Neural crest cell (in vitro differentiated cells): ENCODE results near the gene AHNAK. TPM values are rescaled to one million over a fixed set of nuclear protein-coding genes. Genes with fewer than 3 reads are reported as not detected.
A peak's percentile ranks its signal among the peaks of the same experiment; 100 is the strongest.
"Not testable (repeated sequence)": the region's sequence is repeated elsewhere in the genome, so short reads cannot be mapped to it uniquely, and the experiment has no call there.

ENCODE experiments used
- DNase-seq: peaks from one replicate; pipeline ENCODE4 v3.0.0; 2021; ENCODE audit warnings: low read depth, mixed read lengths, low spot score
- H3K27ac Mint-ChIP-seq: one replicate; pipeline ENCODE4 v1.8.0; 2021; ENCODE audit warnings: mild to moderate bottlenecking, mixed read lengths; ENCODE audit not compliant: unreplicated experiment
- H3K27me3 Mint-ChIP-seq: 2 replicates; pipeline ENCODE4 v1.8.0; 2021; ENCODE audit warnings: low read depth, mild to moderate bottlenecking, mixed read lengths
- H3K36me3 Mint-ChIP-seq: 2 replicates; pipeline ENCODE4 v1.8.0; 2021; ENCODE audit warnings: low read depth, mild to moderate bottlenecking, mixed read lengths
- H3K4me1 Mint-ChIP-seq: 2 replicates; pipeline ENCODE4 v1.8.0; 2021; ENCODE audit warnings: mixed read lengths
- H3K4me3 Mint-ChIP-seq: one replicate; pipeline ENCODE4 v1.8.0; 2021; ENCODE audit warnings: mild to moderate bottlenecking, mixed read lengths
- H3K9me3 Mint-ChIP-seq: 2 replicates; pipeline ENCODE4 v1.8.0; 2021; ENCODE audit warnings: mixed read lengths
- CTCF ChIP-seq: fragments of 200-600 bp; sonication (generic); conservative IDR thresholded peaks from 2 replicates; pipeline ENCODE4 v1.5.0; 2021; ENCODE audit warnings: antibody characterized with exemption, mild to moderate bottlenecking
- total RNA-seq: library from RNA; stranded (reverse); gene quantifications from 2 replicates; pipeline ENCODE4 v1.2.1, GENCODE V29; 2021

AHNAK gene
- total RNA-seq, 1 donor from 2014 or later: 0.65 TPM

- TF ChIP-seq CTCF: no peak
- Mint-ChIP-seq H3K27me3 (no peaks in the 10 kb centered on the region), H3K27ac (no peak overlapping the region), H3K4me1 (peaks cover 36% of the 10 kb centered on the region), H3K36me3 (peaks cover 28% of the 10 kb centered on the region), H3K9me3 (no peaks in the 10 kb centered on the region), H3K4me3 (peak overlapping the region; percentile 41)
- DNase-seq: no peak
Observed at GRCh38 chr11:62567018-62567633, 20.5 kb upstream of the AHNAK start.

- Mint-ChIP-seq H3K27me3 (no peaks in the 10 kb centered on the region), H3K27ac (no peak overlapping the region), H3K4me3 (no peak overlapping the region), H3K36me3 (peaks cover 26% of the 10 kb centered on the region), H3K9me3 (no peaks in the 10 kb centered on the region), H3K4me1 (peaks cover 34% of the 10 kb centered on the region)
- no peak for DNase-seq
- no peak for TF ChIP-seq CTCF
Observed at GRCh38 chr11:62566247-62566646, 19.6 kb upstream of the AHNAK start.

- no peak for TF ChIP-seq CTCF
- no peak overlapping the region for H3K27ac Mint-ChIP-seq
- peak overlapping the region; percentile 8 for H3K4me3 Mint-ChIP-seq
- H3K9me3 Mint-ChIP-seq: no peaks in the 10 kb centered on the region
- H3K4me1 Mint-ChIP-seq: peaks cover 30% of the 10 kb centered on the region
- no peaks in the 10 kb centered on the region for H3K27me3 Mint-ChIP-seq
- DNase-seq: no peak
- H3K36me3 Mint-ChIP-seq: peaks cover 25% of the 10 kb centered on the region
Observed at GRCh38 chr11:62565100-62565802, 18.6 kb upstream of the AHNAK start.

- Mint-ChIP-seq H3K36me3 (peaks cover 41% of the 10 kb centered on the region), H3K4me1 (peaks cover 34% of the 10 kb centered on the region)
- not testable (repeated sequence) for H3K4me3 Mint-ChIP-seq, H3K27me3 Mint-ChIP-seq, H3K9me3 Mint-ChIP-seq, H3K27ac Mint-ChIP-seq, DNase-seq
Observed at GRCh38 chr11:62561677-62562230, 15.1 kb upstream of the AHNAK start.

GRCh38 chr11:62560566-62561103 is 14.0 kb upstream of the AHNAK start:
- peak; percentile 76 for TF ChIP-seq CTCF
- H3K4me3 Mint-ChIP-seq: no peak overlapping the region
- peak; percentile 48 for DNase-seq
- H3K4me1 Mint-ChIP-seq: peaks cover 44% of the 10 kb centered on the region
- no peaks in the 10 kb centered on the region for H3K9me3 Mint-ChIP-seq
- peaks cover 43% of the 10 kb centered on the region for H3K36me3 Mint-ChIP-seq
- H3K27me3 Mint-ChIP-seq: no peaks in the 10 kb centered on the region
- H3K27ac Mint-ChIP-seq: no peak overlapping the region

GRCh38 chr11:62559626-62560025 is 13.0 kb upstream of the AHNAK start:
- not testable (repeated sequence) for H3K27me3 Mint-ChIP-seq, H3K27ac Mint-ChIP-seq, H3K4me3 Mint-ChIP-seq, DNase-seq, H3K9me3 Mint-ChIP-seq
- peaks cover 42% of the 10 kb centered on the region for H3K36me3 Mint-ChIP-seq
- peaks cover 48% of the 10 kb centered on the region for H3K4me1 Mint-ChIP-seq
